Measurements from ENCODE around the gene USP51. TPM values are rescaled to one million over a fixed set of nuclear protein-coding genes. Genes with fewer than 3 reads are reported as not detected.
"Not testable (repeated sequence)": the region's sequence is repeated elsewhere in the genome, so short reads cannot be mapped to it uniquely, and the experiment has no call there.

USP51 gene
- total RNA-seq, 1 donor from 2014 or later, result 1.0 TPM

GRCh38 chrX:55451141-55451540 lies 38.5 kb downstream of the USP51 start:
- H3K36me3 Mint-ChIP-seq (ENCODE audit: low read depth), result no peaks in the 10 kb centered on the region
- DNase-seq (ENCODE audit: low spot score), result no peak
- TF ChIP-seq CTCF (IDR thresholded peaks at IDR 0.05), result no peak
- H3K4me1 Mint-ChIP-seq (ENCODE audit: low read depth), result peaks cover 3% of the 10 kb centered on the region
- H3K4me3 Mint-ChIP-seq (ENCODE audit: unreplicated experiment), result no peak overlapping the region
- H3K27me3 Mint-ChIP-seq (ENCODE audit: low read depth), result no peaks in the 10 kb centered on the region
- peaks cover 5% of the 10 kb centered on the region for H3K9me3 Mint-ChIP-seq (ENCODE audit: low read depth)
- no peak overlapping the region for H3K27ac Mint-ChIP-seq (ENCODE audit: unreplicated experiment)

- peaks cover 3% of the 10 kb centered on the region for H3K27me3 Mint-ChIP-seq (ENCODE audit: low read depth)
- no peaks in the 10 kb centered on the region for H3K36me3 Mint-ChIP-seq (ENCODE audit: low read depth)
- no peak overlapping the region for H3K27ac Mint-ChIP-seq (ENCODE audit: unreplicated experiment)
- peaks cover 3% of the 10 kb centered on the region for H3K4me1 Mint-ChIP-seq (ENCODE audit: low read depth)
- peak; percentile 48 for TF ChIP-seq CTCF (IDR thresholded peaks at IDR 0.05)
- no peak for DNase-seq (ENCODE audit: low spot score)
- peaks cover 5% of the 10 kb centered on the region for H3K9me3 Mint-ChIP-seq (ENCODE audit: low read depth)
- no peak overlapping the region for H3K4me3 Mint-ChIP-seq (ENCODE audit: unreplicated experiment)
These were observed 39.4 kb downstream of the USP51 start for GRCh38 chrX:55450259-55450658.

GRCh38 chrX:55443468-55443867 lies 46.2 kb downstream of the USP51 start:
- not testable (repeated sequence) for H3K4me1 Mint-ChIP-seq (ENCODE audit: low read depth)

More at GRCh38 chrX:55443468-55443867, 46.2 kb downstream of the USP51 start:
- H3K27ac Mint-ChIP-seq (ENCODE audit: unreplicated experiment); H3K36me3 Mint-ChIP-seq (ENCODE audit: low read depth); H3K27me3 Mint-ChIP-seq (ENCODE audit: low read depth); H3K4me3 Mint-ChIP-seq (ENCODE audit: unreplicated experiment): not testable (repeated sequence)
- DNase-seq (ENCODE audit: low spot score), result peak; percentile 59
- H3K9me3 Mint-ChIP-seq (ENCODE audit: low read depth), result peaks cover 16% of the 10 kb centered on the region

Small RNAs within 50 kb of the gene (microRNA-seq; reads per million reads assigned to microRNA genes)
- gene MIR4536-1 (ENCODE audit: borderline number of aligned reads), result not detected
- not detected for gene MIR4536-2 (ENCODE audit: borderline number of aligned reads)

Other genes with a start within 250 kb of the USP51 start
- not detected in 3 replicates for gene PAGE3, start 224.9 kb downstream of the USP51 start, total RNA-seq
- 8.2 to 25.8 TPM (median 25.7 TPM) in 3 replicates for gene MAGEH1, start 37.7 kb downstream of the USP51 start, total RNA-seq
- gene FOXR2, start 133.6 kb upstream of the USP51 start, total RNA-seq, result not detected in 3 replicates
- 18.2 to 21.8 TPM (median 19.0 TPM) in 3 replicates for gene RRAGB, start 227.9 kb upstream of the USP51 start, total RNA-seq